Peyer's patch (tissue), 4 donors: ENCODE measurements around the gene POU2F3.

Source experiments
- CTCF ChIP-seq, 6 experiments: fragments of 450-650 bp in 4 of 6; fragments of 200-600 bp in 2 of 6; sonication (generic) in 1 of 6; IDR thresholded peaks; one replicate each; pipeline ENCODE4 v1.5.1; 2017 to 2019; ENCODE audit warnings: antibody characterized with exemption in 6 of 6, mild to moderate bottlenecking in 3 of 6, moderate library complexity in 1 of 6
- POLR2A ChIP-seq, 2 donors: fragments of 450-650 bp; IDR thresholded peaks; one replicate each; pipeline ENCODE4 v1.5.1; 2017; ENCODE audit warnings: antibody characterized with exemption in 2 of 2, mild to moderate bottlenecking in 2 of 2, moderate library complexity in 2 of 2

GRCh38 chr11:120260616-120261015 is 20.7 kb downstream of the POU2F3 start:
- TF ChIP-seq CTCF (IDR thresholded peaks at IDR 0.05) = no peak
- TF ChIP-seq POLR2A (IDR thresholded peaks at IDR 0.05) = no peak
